DMS53 treated with DMSO at 0.1 percent for 48 hours (cell line): ENCODE measurements around the gene CENPF.

ENCODE experiments used
- DNase-seq: peaks from one replicate; lab custom pipeline; 2025; ENCODE audit not compliant: unreplicated experiment; lab: John Stamatoyannopoulos, UW

CENPF gene

GRCh38 chr1:214617843-214618242 lies 14.8 kb downstream of the CENPF start:
- DNase-seq: no peak

- DNase-seq: no peak
These were observed 18.2 kb downstream of the CENPF start for GRCh38 chr1:214621236-214621635.

GRCh38 chr1:214623430-214623829 lies 20.4 kb downstream of the CENPF start:
- DNase-seq: no peak

- no peak for DNase-seq
These were observed 29.1 kb downstream of the CENPF start for GRCh38 chr1:214632091-214632490.

GRCh38 chr1:214633686-214634085 lies 30.7 kb downstream of the CENPF start:
- no peak for DNase-seq

- DNase-seq: no peak
These were observed 31.3 kb downstream of the CENPF start for GRCh38 chr1:214634267-214634666.

GRCh38 chr1:214635086-214635485 lies 32.1 kb downstream of the CENPF start:
- DNase-seq: no peak

- no peak for DNase-seq
These were observed 32.5 kb downstream of the CENPF start for GRCh38 chr1:214635506-214635905.

- DNase-seq: no peak
These were observed 33.4 kb downstream of the CENPF start for GRCh38 chr1:214636436-214636835.

GRCh38 chr1:214637125-214637524 lies 34.1 kb downstream of the CENPF start:
- DNase-seq: no peak

- DNase-seq: peak; percentile 42
These were observed 34.9 kb downstream of the CENPF start for GRCh38 chr1:214637722-214638458.

- no peak for DNase-seq
These were observed 35.4 kb downstream of the CENPF start for GRCh38 chr1:214638459-214638807.

- no peak for DNase-seq
These were observed 36.0 kb downstream of the CENPF start for GRCh38 chr1:214638997-214639396.

GRCh38 chr1:214640431-214641213 lies 37.6 kb downstream of the CENPF start:
- DNase-seq: no peak

GRCh38 chr1:214641214-214641895 lies 38.4 kb downstream of the CENPF start:
- no peak for DNase-seq

GRCh38 chr1:214643030-214643429 lies 40.0 kb downstream of the CENPF start:
- DNase-seq: no peak

GRCh38 chr1:214645712-214646111 lies 42.7 kb downstream of the CENPF start:
- DNase-seq: no peak

- DNase-seq: no peak
These were observed 45.8 kb downstream of the CENPF start for GRCh38 chr1:214648801-214649200.

GRCh38 chr1:214649607-214650006 lies 46.6 kb downstream of the CENPF start:
- DNase-seq: no peak

GRCh38 chr1:214650664-214651063 lies 47.7 kb downstream of the CENPF start:
- DNase-seq: no peak

- DNase-seq: no peak
These were observed 54.3 kb downstream of the CENPF start for GRCh38 chr1:214657299-214657698.

GRCh38 chr1:214658175-214658574 lies 55.2 kb downstream of the CENPF start:
- no peak for DNase-seq
